Measurements from ENCODE around the gene TMC3. TPM values are rescaled to one million over a fixed set of nuclear protein-coding genes. Genes with fewer than 3 reads are reported as not detected.

Gene TMC3
- total RNA-seq, 3 donors from 2014 or later (not counting 1 experiment from before 2014, with no cell fraction given) = not detected

DNA sequence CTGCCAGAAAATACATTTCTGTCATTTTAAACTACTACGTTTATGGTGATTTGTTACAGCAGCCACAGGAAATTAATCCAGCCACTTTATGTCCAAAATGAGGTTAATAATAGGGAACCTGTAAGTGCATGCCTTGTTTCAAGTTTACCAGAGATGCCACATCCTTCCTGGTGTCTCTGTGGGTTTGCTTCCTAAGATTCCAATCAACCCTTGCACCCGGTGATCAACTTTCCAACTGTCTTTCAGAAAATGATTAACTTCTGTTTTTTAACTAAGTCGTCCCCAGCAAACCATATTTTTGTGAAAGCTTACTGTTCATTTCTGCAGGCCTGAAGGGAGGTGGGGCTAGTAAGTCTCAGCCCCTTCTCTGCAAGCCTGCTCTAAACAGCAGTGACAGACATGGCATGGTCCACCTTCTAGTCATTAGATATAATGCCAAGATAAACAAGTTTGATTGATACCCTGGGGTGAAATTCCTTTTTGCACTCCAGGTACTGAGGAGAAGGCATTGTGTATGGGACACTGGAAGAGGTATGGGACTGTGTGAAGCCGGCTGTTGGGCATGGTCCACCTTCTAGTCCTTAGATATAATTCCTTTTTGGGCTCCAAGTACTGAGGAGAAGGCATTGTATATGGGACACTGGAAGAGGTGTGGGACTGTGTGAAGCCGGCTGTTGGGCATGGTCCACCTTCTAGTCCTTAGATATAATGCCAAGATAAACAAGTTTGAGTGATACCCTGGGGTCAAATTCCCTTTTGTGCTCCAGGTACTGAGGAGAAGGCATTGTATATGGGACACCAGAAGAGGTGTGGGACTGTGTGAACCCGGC, 11.1 kb upstream of the TMC3 start:
- peaks cover 5 to 18% of the 10 kb centered on the region in 2 donors for H3K27me3 Mint-ChIP-seq (ENCODE audit: low read depth in 2 of 2)
- DNase-seq (no peak), ATAC-seq (peak in 1 of 3 donors; percentile 46)
- no peaks in the 10 kb centered on the region for H3K36me3 Mint-ChIP-seq
- no peak overlapping the region for H3K27ac ChIP-seq (ENCODE audit: low read length)
- TF ChIP-seq, protein P1, sequence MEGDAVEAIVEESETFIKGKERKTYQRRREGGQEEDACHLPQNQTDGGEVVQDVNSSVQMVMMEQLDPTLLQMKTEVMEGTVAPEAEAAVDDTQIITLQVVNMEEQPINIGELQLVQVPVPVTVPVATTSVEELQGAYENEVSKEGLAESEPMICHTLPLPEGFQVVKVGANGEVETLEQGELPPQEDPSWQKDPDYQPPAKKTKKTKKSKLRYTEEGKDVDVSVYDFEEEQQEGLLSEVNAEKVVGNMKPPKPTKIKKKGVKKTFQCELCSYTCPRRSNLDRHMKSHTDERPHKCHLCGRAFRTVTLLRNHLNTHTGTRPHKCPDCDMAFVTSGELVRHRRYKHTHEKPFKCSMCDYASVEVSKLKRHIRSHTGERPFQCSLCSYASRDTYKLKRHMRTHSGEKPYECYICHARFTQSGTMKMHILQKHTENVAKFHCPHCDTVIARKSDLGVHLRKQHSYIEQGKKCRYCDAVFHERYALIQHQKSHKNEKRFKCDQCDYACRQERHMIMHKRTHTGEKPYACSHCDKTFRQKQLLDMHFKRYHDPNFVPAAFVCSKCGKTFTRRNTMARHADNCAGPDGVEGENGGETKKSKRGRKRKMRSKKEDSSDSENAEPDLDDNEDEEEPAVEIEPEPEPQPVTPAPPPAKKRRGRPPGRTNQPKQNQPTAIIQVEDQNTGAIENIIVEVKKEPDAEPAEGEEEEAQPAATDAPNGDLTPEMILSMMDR (IDR thresholded peaks at IDR 0.05) = no peak
- H3K4me1 Mint-ChIP-seq = peaks cover 0 to 5% of the 10 kb centered on the region in 2 donors
- no peaks in the 10 kb centered on the region for H3K9me3 Mint-ChIP-seq
- WGBS (ENCODE audit: insufficient coverage) = 61% methylated on average over 6 of the region's 6 CpGs
- H3K4me1 ChIP-seq (ENCODE audit: control insufficient read depth, insufficient read depth, low read length) = no peaks in the 10 kb centered on the region
- H3K27me3 ChIP-seq (ENCODE audit: control insufficient read depth, insufficient read depth, low read length) = no peaks in the 10 kb centered on the region
- intact Hi-C loops (cut with micrococcal nuclease) = no loop called here
- no peaks in the 10 kb centered on the region for H3K36me3 ChIP-seq (ENCODE audit: control insufficient read depth, insufficient read depth, low read length)
- H3K27ac Mint-ChIP-seq = no peak overlapping the region
- H3K9me3 ChIP-seq (ENCODE audit: control insufficient read depth, insufficient read depth, low read length) = no peaks in the 10 kb centered on the region
- no peak overlapping the region for H3K4me3 Mint-ChIP-seq
- no peak overlapping the region for H3K4me3 ChIP-seq (ENCODE audit: low read length)

DNA sequence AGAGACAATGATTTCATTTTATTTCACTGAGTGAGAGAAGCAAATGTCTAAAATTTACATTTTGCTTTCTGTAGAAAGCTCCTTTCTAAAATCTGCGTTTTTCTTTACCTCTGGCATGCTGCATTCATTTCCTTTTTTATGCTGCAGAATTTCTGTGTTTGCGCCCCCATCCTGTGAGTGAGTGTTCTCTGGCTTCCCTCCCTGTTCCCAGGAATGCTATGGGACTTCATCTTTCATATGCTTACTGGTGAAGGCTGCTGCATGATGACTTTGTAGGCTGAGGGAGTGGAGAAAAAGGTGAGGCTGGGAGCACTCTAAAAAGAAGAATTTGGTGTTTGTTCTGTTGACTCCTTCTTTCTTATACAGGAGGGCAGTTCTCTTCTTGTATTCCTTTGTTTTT, 7.7 kb upstream of the TMC3 start:
- Mint-ChIP-seq H3K4me1 (peaks cover 0 to 5% of the 10 kb centered on the region in 2 donors), H3K4me3 (no peak overlapping the region), H3K27ac (no peak overlapping the region), H3K27me3 (ENCODE audit: low read depth in 2 of 2) (peaks cover 9 to 21% of the 10 kb centered on the region in 2 donors), H3K9me3 (no peaks in the 10 kb centered on the region), H3K36me3 (no peaks in the 10 kb centered on the region)
- no peak overlapping the region for H3K4me3 ChIP-seq (ENCODE audit: low read length)
- H3K36me3 ChIP-seq (ENCODE audit: control insufficient read depth, insufficient read depth, low read length) = no peaks in the 10 kb centered on the region
- no peak for DNase-seq
- no peaks in the 10 kb centered on the region for H3K4me1 ChIP-seq (ENCODE audit: control insufficient read depth, insufficient read depth, low read length)
- ATAC-seq = no peak
- WGBS (ENCODE audit: insufficient coverage) = 89% methylated on average over 2 of the region's 2 CpGs
- TF ChIP-seq, protein P1 (IDR thresholded peaks at IDR 0.05) = no peak
- H3K27ac ChIP-seq (ENCODE audit: low read length) = no peak overlapping the region
- no peaks in the 10 kb centered on the region for H3K27me3 ChIP-seq (ENCODE audit: control insufficient read depth, insufficient read depth, low read length)
- no peaks in the 10 kb centered on the region for H3K9me3 ChIP-seq (ENCODE audit: control insufficient read depth, insufficient read depth, low read length)
- intact Hi-C loops (cut with micrococcal nuclease) = no loop called here

DNA sequence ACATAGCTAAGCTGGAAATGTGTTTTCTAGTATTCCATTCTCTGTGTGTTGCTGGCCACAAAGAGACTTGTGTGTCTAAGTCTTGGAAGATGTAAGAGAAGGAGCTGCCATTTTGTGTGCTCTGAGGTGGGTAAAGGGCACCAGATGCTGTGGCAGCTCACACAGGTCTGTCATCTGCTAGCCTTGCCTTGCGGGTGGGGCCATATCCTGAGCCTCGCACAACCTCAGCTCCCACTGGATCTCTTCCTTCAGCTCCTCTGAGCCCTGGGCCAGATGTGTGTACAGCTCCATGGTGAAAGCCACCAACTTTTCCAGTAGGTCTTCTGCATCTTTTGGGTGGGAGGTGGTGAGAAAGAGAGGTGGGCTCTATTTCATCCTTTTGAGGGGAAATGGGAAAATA, 6.7 kb upstream of the TMC3 start:
- peaks cover 9 to 21% of the 10 kb centered on the region in 2 donors for H3K27me3 Mint-ChIP-seq (ENCODE audit: low read depth in 2 of 2)
- no peaks in the 10 kb centered on the region for H3K27me3 ChIP-seq (ENCODE audit: control insufficient read depth, insufficient read depth, low read length)

More for the DNA sequence above, 6.7 kb upstream of the TMC3 start:
- WGBS (ENCODE audit: insufficient coverage) = 94% methylated on average over 2 of the region's 2 CpGs
- Histone ChIP-seq H3K4me1 (ENCODE audit: control insufficient read depth, insufficient read depth, low read length) (no peaks in the 10 kb centered on the region), H3K9me3 (ENCODE audit: control insufficient read depth, insufficient read depth, low read length) (no peaks in the 10 kb centered on the region), H3K36me3 (ENCODE audit: control insufficient read depth, insufficient read depth, low read length) (no peaks in the 10 kb centered on the region), H3K4me3 (ENCODE audit: low read length) (no peak overlapping the region), H3K27ac (ENCODE audit: low read length) (no peak overlapping the region)
- TF ChIP-seq, protein P1 (IDR thresholded peaks at IDR 0.05) = no peak
- intact Hi-C loops (cut with micrococcal nuclease) = no loop called here
- Mint-ChIP-seq H3K9me3 (no peaks in the 10 kb centered on the region), H3K27ac (no peak overlapping the region), H3K4me1 (peaks cover 0 to 5% of the 10 kb centered on the region in 2 donors), H3K36me3 (no peaks in the 10 kb centered on the region), H3K4me3 (no peak overlapping the region)
- no peak for DNase-seq
- ATAC-seq = no peak
